ENCODE data around the gene WSCD2. TPM values are rescaled to one million over a fixed set of nuclear protein-coding genes. Genes with fewer than 3 reads are reported as not detected.

The WSCD2 gene
- total and polyA plus RNA-seq, 2 donors (not counting 3 experiments of a cell fraction or from before 2014, with no cell fraction given): not detected

DNA sequence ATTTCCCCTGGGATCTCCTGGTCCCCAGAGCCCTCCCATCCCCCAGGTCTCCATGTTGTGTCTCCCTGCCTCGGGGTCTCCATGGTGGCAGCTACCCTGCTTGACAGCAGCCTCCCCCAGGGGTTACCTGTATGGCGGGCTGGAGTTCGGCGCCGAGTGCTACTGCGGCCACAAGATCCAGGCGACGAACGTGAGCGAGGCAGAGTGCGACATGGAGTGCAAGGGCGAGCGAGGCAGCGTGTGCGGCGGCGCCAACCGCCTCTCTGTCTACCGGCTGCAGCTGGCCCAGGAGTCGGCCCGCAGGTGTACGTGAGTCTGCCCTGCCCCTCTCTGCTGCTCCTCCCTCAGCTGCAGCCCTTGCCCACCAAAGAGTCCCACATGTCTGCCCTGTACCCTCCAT is 80.9 kb downstream of the WSCD2 start:
- ChIA-PET POLR2A (no interaction called here), CTCF (no interaction called here)
- no peaks in the 10 kb centered on the region for H3K9me3 ChIP-seq (replicated peaks; ENCODE audit: control insufficient read depth, insufficient read depth, low read length)
- DNase-seq (ENCODE audit: low read depth, low spot score) (no peak), FAIRE-seq (no peak)
- dilution Hi-C loops (cut with MboI; ENCODE audit: extremely low pct_ligation_motif_present, low sequenced_read_pairs) (no loop called here), intact Hi-C loops (cut with micrococcal nuclease) (no loop called here)
- H3K36me3 ChIP-seq (ENCODE audit: control insufficient read depth in 2 of 2, extremely low read depth in 1 of 2, insufficient read depth in 2 of 2, low read length in 2 of 2): no peaks in the 10 kb centered on the region
- no peak overlapping the region for H3K9ac ChIP-seq (replicated peaks; ENCODE audit: extremely low read depth, insufficient read depth, low read length)
- BruUV-seq (replicated peaks): no TSS peak
- no peak overlapping the region for H3K27ac ChIP-seq (ENCODE audit: insufficient read depth, low read depth, low read length)
- no peaks in the 10 kb centered on the region for H3K79me2 ChIP-seq (ENCODE audit: control insufficient read depth, insufficient read depth, low read length)
- H3K4me3 ChIP-seq (replicated peaks in 1 of 3; ENCODE audit: insufficient read depth in 1 of 3, low read depth in 1 of 3, low read length in 3 of 3): no peak overlapping the region
- no peaks in the 10 kb centered on the region for H3K4me1 ChIP-seq (ENCODE audit: control insufficient read depth, extremely low read depth, insufficient read depth, low read length)
- H3K9me1 ChIP-seq (replicated peaks; ENCODE audit: control insufficient read depth, extremely low read depth, insufficient read depth, low read length): no peaks in the 10 kb centered on the region
- H4K20me1 ChIP-seq (replicated peaks; ENCODE audit: control insufficient read depth, extremely low read depth, insufficient read depth, low read length): no peaks in the 10 kb centered on the region
- H3K27me3 ChIP-seq (ENCODE audit: control insufficient read depth in 2 of 2, insufficient read depth in 2 of 2, low read length in 2 of 2): no peaks in the 10 kb centered on the region
- no peak overlapping the region for H3K4me2 ChIP-seq (ENCODE audit: insufficient read depth, low read length)
- no peak overlapping the region for H2AFZ ChIP-seq (ENCODE audit: low read depth, low read length)
- no peak for TF ChIP-seq JUN (IDR thresholded peaks at IDR 0.05; ENCODE audit: borderline replicate concordance, insufficient read depth, insufficient read length, low read depth)
- TF ChIP-seq, protein P1, sequence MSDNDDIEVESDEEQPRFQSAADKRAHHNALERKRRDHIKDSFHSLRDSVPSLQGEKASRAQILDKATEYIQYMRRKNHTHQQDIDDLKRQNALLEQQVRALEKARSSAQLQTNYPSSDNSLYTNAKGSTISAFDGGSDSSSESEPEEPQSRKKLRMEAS (IDR thresholded peaks at IDR 0.05; ENCODE audit: insufficient read depth, insufficient read length): no peak
- TF ChIP-seq POLR2AphosphoS5 (IDR thresholded peaks at IDR 0.05; ENCODE audit: insufficient read depth, low read depth, low read length): no peak
- TF ChIP-seq EZH2 (IDR thresholded peaks at IDR 0.05; ENCODE audit: borderline replicate concordance, low read depth, low read length, severe bottlenecking): no peak
- TF ChIP-seq, protein P2, sequence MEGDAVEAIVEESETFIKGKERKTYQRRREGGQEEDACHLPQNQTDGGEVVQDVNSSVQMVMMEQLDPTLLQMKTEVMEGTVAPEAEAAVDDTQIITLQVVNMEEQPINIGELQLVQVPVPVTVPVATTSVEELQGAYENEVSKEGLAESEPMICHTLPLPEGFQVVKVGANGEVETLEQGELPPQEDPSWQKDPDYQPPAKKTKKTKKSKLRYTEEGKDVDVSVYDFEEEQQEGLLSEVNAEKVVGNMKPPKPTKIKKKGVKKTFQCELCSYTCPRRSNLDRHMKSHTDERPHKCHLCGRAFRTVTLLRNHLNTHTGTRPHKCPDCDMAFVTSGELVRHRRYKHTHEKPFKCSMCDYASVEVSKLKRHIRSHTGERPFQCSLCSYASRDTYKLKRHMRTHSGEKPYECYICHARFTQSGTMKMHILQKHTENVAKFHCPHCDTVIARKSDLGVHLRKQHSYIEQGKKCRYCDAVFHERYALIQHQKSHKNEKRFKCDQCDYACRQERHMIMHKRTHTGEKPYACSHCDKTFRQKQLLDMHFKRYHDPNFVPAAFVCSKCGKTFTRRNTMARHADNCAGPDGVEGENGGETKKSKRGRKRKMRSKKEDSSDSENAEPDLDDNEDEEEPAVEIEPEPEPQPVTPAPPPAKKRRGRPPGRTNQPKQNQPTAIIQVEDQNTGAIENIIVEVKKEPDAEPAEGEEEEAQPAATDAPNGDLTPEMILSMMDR (IDR thresholded peaks at IDR 0.05; ENCODE audit: extremely low read depth in 1 of 2, insufficient read depth in 1 of 2, low read depth in 1 of 2, low read length in 2 of 2): no peak
- no peak for TF ChIP-seq GATA2 (IDR thresholded peaks at IDR 0.05; ENCODE audit: insufficient read depth, insufficient read length, low read depth, low read length)
- TF ChIP-seq FOS (IDR thresholded peaks at IDR 0.05; ENCODE audit: borderline replicate concordance, insufficient read depth, low read length): no peak
- TF ChIP-seq MYC (IDR thresholded peaks at IDR 0.05; ENCODE audit: low read depth, low read length): no peak
- no peak for TF ChIP-seq POLR2A (IDR thresholded peaks at IDR 0.05; ENCODE audit: low read depth, low read length)
